K562 treated with DMSO at 1 percent for 4 hours (cell line): ENCODE data around the gene ASCL4. TPM values are rescaled to one million over a fixed set of nuclear protein-coding genes. Genes with fewer than 3 reads are reported as not detected.

Source experiments
- total RNA-seq: library from RNA; unstranded; fragments of 300-600 nt; gene quantifications from 2 replicates; pipeline ENCODE4 v1.2.3, GENCODE V29; 2022; ENCODE audit not compliant: insufficient read depth

ASCL4 gene, protein sequence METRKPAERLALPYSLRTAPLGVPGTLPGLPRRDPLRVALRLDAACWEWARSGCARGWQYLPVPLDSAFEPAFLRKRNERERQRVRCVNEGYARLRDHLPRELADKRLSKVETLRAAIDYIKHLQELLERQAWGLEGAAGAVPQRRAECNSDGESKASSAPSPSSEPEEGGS
- not detected in 2 replicates for total RNA-seq

DNA sequence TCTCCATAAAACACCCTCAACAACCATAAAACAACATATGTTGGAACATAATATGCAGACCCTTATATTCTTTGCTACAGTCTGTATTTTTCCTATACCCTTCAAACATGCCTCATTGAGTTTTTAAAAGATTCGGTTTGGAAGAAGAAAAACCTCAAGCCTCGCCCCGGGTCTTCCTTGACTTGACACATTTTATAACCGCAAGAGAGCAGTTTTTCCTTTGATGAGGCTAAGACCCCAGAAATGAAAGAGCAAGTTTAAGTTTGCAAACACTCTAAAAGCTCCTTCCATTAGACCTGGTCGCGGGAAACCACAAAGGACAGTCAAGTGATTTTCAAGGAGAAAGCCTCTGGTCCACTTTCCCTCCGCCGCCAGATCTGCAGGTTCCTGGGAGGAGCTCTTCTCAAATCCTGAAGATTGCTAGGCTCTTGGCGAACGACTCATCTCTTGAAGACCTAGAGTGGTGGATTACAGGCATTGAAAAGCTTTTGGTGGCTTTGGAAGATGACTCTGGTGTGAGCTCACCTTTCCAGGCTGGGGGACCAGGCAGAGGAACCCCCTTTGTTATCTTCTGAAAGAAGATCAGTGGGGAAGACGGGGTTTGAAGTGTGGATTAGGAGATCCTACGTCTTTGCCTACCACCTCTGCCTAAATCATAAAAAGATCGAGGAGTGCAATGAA is at the start of gene ASCL4:
ASCL4 (plus strand) TSS at position 356 of the 681 bp plus-strand sequence. CDS start 515 bp downstream, outside the sequence.

DNA sequence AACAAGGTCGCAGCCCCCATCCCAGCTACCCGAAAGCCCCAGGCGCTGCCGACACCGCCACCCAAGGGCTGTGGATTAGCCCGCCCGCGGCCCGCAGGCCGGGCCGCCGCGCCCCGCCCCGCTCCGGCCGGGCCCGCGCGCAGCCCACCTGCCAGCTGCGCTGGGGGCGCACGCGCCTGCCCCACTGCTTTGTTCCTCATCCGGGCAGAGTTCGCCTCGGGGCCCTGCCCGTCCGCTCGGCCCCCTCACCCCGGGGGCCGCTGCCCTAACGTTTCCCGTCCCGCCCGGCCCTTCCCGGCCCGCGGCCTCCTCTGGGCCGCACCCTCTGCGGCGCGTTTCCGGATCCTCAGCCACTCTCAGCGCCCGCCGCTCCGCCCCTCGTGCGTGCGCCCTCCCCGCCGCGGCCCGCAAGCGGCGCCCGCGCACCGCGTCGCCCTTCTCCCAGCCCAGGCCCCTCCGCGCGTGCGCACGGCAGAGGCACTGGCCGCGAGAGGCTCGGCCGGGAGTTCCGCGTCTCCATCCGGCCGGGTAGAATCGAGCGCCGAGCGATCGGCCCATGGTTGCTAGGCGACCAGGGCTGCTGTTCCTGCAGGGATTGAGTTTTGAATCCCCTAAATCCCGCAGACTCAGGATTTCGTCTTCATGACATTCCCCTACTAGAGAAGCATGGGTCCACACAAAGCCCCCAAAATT is 13.5 kb upstream of the ASCL4 start, which contains the start of gene PRDM4:
PRDM4 (minus strand) TSS at position 329 of the 693 bp plus-strand sequence. CDS start 622 bp downstream, outside the sequence.

Other genes starting within 250 kb of the ASCL4 start
- gene PWP1, start 88.9 kb upstream of the ASCL4 start, total RNA-seq, result 21.8 and 23.6 TPM in 2 replicates
- 13.4 and 20.8 TPM in 2 replicates for gene PRDM4, start 13.6 kb upstream of the ASCL4 start, total RNA-seq